A673 (cell line): ENCODE results near the gene GGTA1. TPM values are rescaled to one million over a fixed set of nuclear protein-coding genes. Genes with fewer than 3 reads are reported as not detected.
"Not testable (repeated sequence)": the region's sequence is repeated elsewhere in the genome, so short reads cannot be mapped to it uniquely, and the experiment has no call there.

Source experiments
- BruUV-seq: library from RNA; stranded (reverse); fragments of 400-500 nt; replicated peaks from 2 replicates; lab custom pipeline; 2021; lab: Mats Ljungman, UMichigan
- CTCF ChIA-PET: fragments of 300-600 bp; sonication (Branson Sonifier 250); formaldehyde crosslinking; loops from one replicate; lab custom pipeline; 2022; ENCODE audit warnings: antibody characterized with exemption; lab: Charles Lee
- POLR2A ChIA-PET: fragments of 300-600 bp; sonication (Branson Sonifier 250); formaldehyde crosslinking; loops from one replicate; lab custom pipeline; 2022; ENCODE audit warnings: antibody characterized with exemption; ENCODE audit not compliant: low non-redundant PET; lab: Charles Lee
- DNase-seq: peaks from one replicate; pipeline ENCODE4 v3.0.0-alpha.2; 2015; ENCODE audit warnings: low spot score
- H3K27ac ChIP-seq: fragments of 200-600 bp; sonication (generic); 2 replicates; pipeline ENCODE4 v1.5.1; 2016; ENCODE audit warnings: mixed run types, low read depth, mild to moderate bottlenecking, mixed read lengths, antibody characterized with exemption, low read length; ENCODE audit not compliant: poor library complexity, severe bottlenecking
- H3K27me3 ChIP-seq: fragments of 200-600 bp; sonication (generic); replicated peaks from 2 replicates; pipeline ENCODE4 v1.6.1; 2017; ENCODE audit warnings: mixed run types, low read depth, mild to moderate bottlenecking, mixed read lengths, antibody characterized with exemption, low read length; ENCODE audit not compliant: insufficient read depth, poor library complexity
- H3K36me3 ChIP-seq: fragments of 200-600 bp; sonication (generic); 2 replicates; pipeline ENCODE4 v1.6.1; 2016; ENCODE audit warnings: mixed run types, mild to moderate bottlenecking, mixed read lengths, antibody characterized with exemption, low read length; ENCODE audit not compliant: insufficient read depth, poor library complexity, severe bottlenecking
- H3K4me1 ChIP-seq: fragments of 200-600 bp; sonication (generic); 2 replicates; pipeline ENCODE4 v1.6.1; 2017; ENCODE audit warnings: mixed run types, mild to moderate bottlenecking, mixed read lengths, antibody characterized with exemption, low read length; ENCODE audit not compliant: insufficient read depth, poor library complexity, severe bottlenecking
- H3K4me3 ChIP-seq: fragments of 200-600 bp; sonication (generic); 2 replicates; pipeline ENCODE4 v1.5.1; 2016; ENCODE audit warnings: low read depth, mixed run types, mild to moderate bottlenecking, mixed read lengths, low read length; ENCODE audit not compliant: poor library complexity, severe bottlenecking
- H3K9me3 ChIP-seq: fragments of 200-600 bp; sonication (generic); 2 replicates; pipeline ENCODE4 v1.6.1; 2016; ENCODE audit warnings: mixed run types, low read depth, mild to moderate bottlenecking, mixed read lengths, antibody characterized with exemption, low read length; ENCODE audit not compliant: poor library complexity, severe bottlenecking
- EZH2 ChIP-seq: fragments of 200-600 bp; sonication (generic); IDR thresholded peaks from 2 replicates; pipeline ENCODE4 v1.6.1; 2017; ENCODE audit warnings: borderline replicate concordance, low read depth, mild to moderate bottlenecking, mixed read lengths, antibody characterized with exemption, low read length; ENCODE audit not compliant: poor library complexity, severe bottlenecking
- intact Hi-C: fragments of 100-400 bp; cut with micrococcal nuclease; formaldehyde crosslinking; loops from one replicate; pipeline ENCODE4 v1.10.0; 2022; ENCODE audit not compliant: unreplicated experiment
- total RNA-seq: library from RNA; stranded (reverse); gene quantifications from 2 replicates; pipeline ENCODE4 v1.2.3, GENCODE V29; 2021
- TF ChIP-seq, protein P1 (sequence below): fragments of 300-800, 200-600 bp; sonication (generic); conservative IDR thresholded peaks from 2 replicates; pipeline ENCODE4 v1.5.1; 2017; ENCODE audit warnings: low read depth, mild to moderate bottlenecking, antibody characterized with exemption, low read length, moderate library complexity, mixed read lengths

The GGTA1 gene
- total RNA-seq, 1 experiment from 2014 or later, result not detected

DNA sequence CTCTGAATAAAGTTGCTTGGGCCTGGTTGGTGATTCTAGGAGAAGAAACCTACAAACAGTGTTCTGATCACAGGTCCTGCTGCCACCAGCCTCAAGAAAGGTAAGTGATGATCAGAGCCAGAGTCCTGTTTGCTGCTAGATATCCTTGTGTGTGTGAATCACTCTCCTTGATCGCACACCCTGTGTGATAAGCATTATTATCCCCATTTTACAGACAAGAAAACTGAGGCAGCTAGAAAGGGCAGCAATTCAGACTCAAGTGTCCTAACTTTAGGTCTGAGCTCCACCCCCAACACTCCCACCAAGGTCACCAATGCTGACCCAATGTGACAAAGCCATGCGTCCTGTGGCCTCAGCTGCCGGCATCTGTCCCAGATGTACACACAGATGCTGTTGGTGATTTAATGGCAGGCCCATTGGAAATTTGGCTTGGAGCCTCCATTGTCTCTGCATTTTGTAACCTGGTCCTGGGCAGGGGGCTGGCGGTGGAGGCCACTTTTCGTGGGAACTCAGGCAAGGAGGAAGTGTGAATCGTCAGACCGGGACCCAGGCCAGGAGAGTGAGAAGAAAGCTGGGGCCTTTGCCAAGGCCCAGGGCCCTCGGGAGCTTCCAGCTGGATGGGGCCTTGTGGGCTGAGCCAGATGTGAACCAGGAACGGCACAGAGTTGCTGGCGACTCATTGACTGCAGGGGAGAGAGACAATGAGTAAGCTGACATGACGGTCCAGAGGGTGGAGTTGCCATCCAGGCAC is 29.8 kb upstream of the GGTA1 start:
- H3K4me3 ChIP-seq, result no peak overlapping the region
- DNase-seq, result peak; percentile 77
- ChIA-PET CTCF (interaction anchor here (0.9 kb wide), 1 partner anchor 155 kb away, joined by 3 read pairs; no protein-coding TSS in a partner anchor), POLR2A (no interaction called here)
- no peaks in the 10 kb centered on the region for H3K9me3 ChIP-seq
- H3K36me3 ChIP-seq, result no peaks in the 10 kb centered on the region
- no peaks in the 10 kb centered on the region for H3K27me3 ChIP-seq
- TF ChIP-seq, protein P1, sequence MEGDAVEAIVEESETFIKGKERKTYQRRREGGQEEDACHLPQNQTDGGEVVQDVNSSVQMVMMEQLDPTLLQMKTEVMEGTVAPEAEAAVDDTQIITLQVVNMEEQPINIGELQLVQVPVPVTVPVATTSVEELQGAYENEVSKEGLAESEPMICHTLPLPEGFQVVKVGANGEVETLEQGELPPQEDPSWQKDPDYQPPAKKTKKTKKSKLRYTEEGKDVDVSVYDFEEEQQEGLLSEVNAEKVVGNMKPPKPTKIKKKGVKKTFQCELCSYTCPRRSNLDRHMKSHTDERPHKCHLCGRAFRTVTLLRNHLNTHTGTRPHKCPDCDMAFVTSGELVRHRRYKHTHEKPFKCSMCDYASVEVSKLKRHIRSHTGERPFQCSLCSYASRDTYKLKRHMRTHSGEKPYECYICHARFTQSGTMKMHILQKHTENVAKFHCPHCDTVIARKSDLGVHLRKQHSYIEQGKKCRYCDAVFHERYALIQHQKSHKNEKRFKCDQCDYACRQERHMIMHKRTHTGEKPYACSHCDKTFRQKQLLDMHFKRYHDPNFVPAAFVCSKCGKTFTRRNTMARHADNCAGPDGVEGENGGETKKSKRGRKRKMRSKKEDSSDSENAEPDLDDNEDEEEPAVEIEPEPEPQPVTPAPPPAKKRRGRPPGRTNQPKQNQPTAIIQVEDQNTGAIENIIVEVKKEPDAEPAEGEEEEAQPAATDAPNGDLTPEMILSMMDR, result no peak
- TF ChIP-seq EZH2, result no peak
- H3K27ac ChIP-seq, result no peak overlapping the region
- intact Hi-C loops, result no loop called here
- no TSS peak for BruUV-seq
- peaks cover 7% of the 10 kb centered on the region for H3K4me1 ChIP-seq

DNA sequence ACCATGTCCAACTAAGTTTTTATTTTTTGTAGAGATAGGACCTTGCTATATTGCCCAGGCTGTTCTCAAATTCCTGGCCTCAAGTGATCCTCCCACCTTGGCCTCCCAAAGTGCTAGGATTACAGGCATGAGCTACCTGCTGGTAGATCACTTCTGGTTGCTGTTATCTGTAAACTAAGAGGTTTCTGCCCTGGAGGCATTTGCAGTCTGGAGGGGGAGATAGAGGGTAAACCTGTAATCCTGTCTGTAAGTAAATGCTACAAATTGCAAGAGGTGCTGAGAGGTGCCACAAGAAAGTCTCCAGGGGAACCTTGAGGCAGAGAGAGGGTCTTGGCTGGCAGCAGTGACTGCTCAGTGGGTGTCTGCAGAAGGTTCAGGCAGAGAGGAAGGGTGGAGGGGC is 29.0 kb upstream of the GGTA1 start:
- CTCF ChIA-PET, result interaction anchor here (0.9 kb wide), 1 partner anchor 155 kb away, joined by 3 read pairs; no protein-coding TSS in a partner anchor
- H3K27me3 ChIP-seq, result no peaks in the 10 kb centered on the region
- no TSS peak for BruUV-seq
- no peaks in the 10 kb centered on the region for H3K9me3 ChIP-seq
- intact Hi-C loops, result no loop called here
- H3K4me1 ChIP-seq, result peaks cover 7% of the 10 kb centered on the region
- H3K4me3 ChIP-seq, result no peak overlapping the region
- POLR2A ChIA-PET, result no interaction called here
- no peak for DNase-seq
- no peak for TF ChIP-seq EZH2
- TF ChIP-seq, protein P1, result no peak
- no peaks in the 10 kb centered on the region for H3K36me3 ChIP-seq
- H3K27ac ChIP-seq, result no peak overlapping the region

DNA sequence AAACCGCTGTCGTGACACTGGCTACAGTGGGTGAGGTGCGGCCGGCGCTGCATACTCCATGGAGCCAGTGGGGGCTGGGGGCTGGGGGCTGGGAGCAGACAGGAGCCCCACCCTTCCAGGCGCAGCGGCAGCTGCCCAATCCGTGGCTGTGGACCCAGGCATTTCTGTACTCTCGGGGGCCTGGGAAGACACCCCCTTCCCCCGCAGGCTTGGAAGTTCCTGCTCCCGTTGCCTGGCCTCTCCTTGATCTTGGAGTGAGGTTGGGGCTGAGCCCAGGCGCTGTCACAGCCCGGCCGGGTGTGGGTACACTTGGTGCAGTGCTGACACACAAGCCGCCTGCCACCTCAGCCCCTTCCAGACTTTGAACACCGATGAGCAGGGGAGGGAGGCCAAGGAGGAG is 27.7 kb upstream of the GGTA1 start:
- BruUV-seq, result no TSS peak
- Histone ChIP-seq H3K9me3 (no peaks in the 10 kb centered on the region), H3K27me3 (no peaks in the 10 kb centered on the region), H3K27ac (no peak overlapping the region), H3K4me3 (no peak overlapping the region), H3K4me1 (peaks cover 7% of the 10 kb centered on the region), H3K36me3 (no peaks in the 10 kb centered on the region)
- ChIA-PET CTCF (no interaction called here), POLR2A (no interaction called here)
- TF ChIP-seq, protein P1, result no peak
- no peak for TF ChIP-seq EZH2
- intact Hi-C loops, result no loop called here
- no peak for DNase-seq

DNA sequence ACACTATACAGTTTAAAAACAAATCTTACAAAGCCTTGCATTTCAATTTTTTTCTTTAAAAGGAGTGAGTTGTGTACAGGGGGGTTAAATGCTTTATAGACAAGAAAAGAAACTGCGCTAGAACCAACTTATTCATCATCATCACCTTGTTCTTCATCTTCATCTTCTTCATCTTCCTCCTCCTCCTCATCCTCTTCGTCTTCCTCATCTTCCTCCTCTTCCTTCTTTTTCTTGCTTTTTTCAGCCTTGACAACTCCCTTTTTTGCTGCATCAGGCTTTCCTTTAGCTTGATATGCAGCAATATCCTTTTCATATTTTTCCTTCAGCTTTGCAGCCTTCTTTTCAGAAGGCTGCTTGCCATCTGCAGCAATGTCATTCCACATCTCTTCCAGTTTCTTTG is 20.0 kb upstream of the GGTA1 start:
- H3K27me3 ChIP-seq, result peaks cover 11% of the 10 kb centered on the region
- H3K4me3 ChIP-seq, H3K27ac ChIP-seq, POLR2A ChIA-PET, H3K36me3 ChIP-seq, BruUV-seq, H3K4me1 ChIP-seq, H3K9me3 ChIP-seq, intact Hi-C loops, DNase-seq: not testable (repeated sequence)
- CTCF ChIA-PET, result interaction anchor here (0.7 kb wide), 1 partner anchor 121 kb away, joined by 3 read pairs; no protein-coding TSS in a partner anchor
